IMR-90 (cell line): Measurements from ENCODE around the gene VGF.

ENCODE experiments used
- BHLHE40 ChIP-seq: fragments of 150-350 bp; IDR thresholded peaks from 2 replicates; pipeline ENCODE4 v1.6.1; 2016; ENCODE audit warnings: mild to moderate bottlenecking, low read depth, low read length
- CTCF ChIP-seq: conservative IDR thresholded peaks from 2 replicates; pipeline ENCODE4 v1.5.1; 2012; ENCODE audit warnings: mild to moderate bottlenecking, low read depth, low read length, improper control_type of control experiment
- ELK1 ChIP-seq: fragments of 150-350 bp; IDR thresholded peaks from 2 replicates; pipeline ENCODE4 v1.6.1; 2016; ENCODE audit warnings: low read depth, mild to moderate bottlenecking, low read length, moderate library complexity, borderline replicate concordance
- MAZ ChIP-seq: IDR thresholded peaks from 2 replicates; pipeline ENCODE4 v1.6.1; 2012; ENCODE audit warnings: low read depth, mild to moderate bottlenecking, low read length, improper control_type of control experiment, moderate library complexity, borderline replicate concordance
- POLR2A ChIP-seq: IDR thresholded peaks from 2 replicates; pipeline ENCODE4 v1.6.1; 2012; ENCODE audit warnings: mild to moderate bottlenecking, low read depth, low read length
- RAD21 ChIP-seq: IDR thresholded peaks from 2 replicates; pipeline ENCODE4 v1.6.1; 2012; ENCODE audit warnings: low read length, improper control_type of control experiment
- SMC3 ChIP-seq: fragments of 150-350 bp; IDR thresholded peaks from 2 replicates; pipeline ENCODE4 v1.6.1; 2016; ENCODE audit warnings: low read depth, mild to moderate bottlenecking, antibody characterized with exemption, low read length, moderate library complexity
- USF2 ChIP-seq: fragments of 150-350 bp; IDR thresholded peaks from 2 replicates; pipeline ENCODE4 v1.6.1; 2017; ENCODE audit warnings: mild to moderate bottlenecking, antibody characterized with exemption, low read length, low read depth

GRCh38 chr7:101180130-101180755, 14.9 kb upstream of the VGF start, which contains the start of gene NAT16:
- TF ChIP-seq CTCF: no peak
- TF ChIP-seq RAD21: no peak
- TF ChIP-seq SMC3: no peak
- no peak for TF ChIP-seq BHLHE40
- no peak for TF ChIP-seq USF2
- TF ChIP-seq ELK1: no peak
- no peak for TF ChIP-seq POLR2A
- no peak for TF ChIP-seq MAZ
